ENCODE measurements around the gene HOMER1. TPM values are rescaled to one million over a fixed set of nuclear protein-coding genes. Genes with fewer than 3 reads are reported as not detected.

Gene HOMER1
- polyA plus RNA-seq, 5 donors: 5.8 to 14.0 (median 10.2) TPM

- DNase-seq: no peak
These were observed 22.1 kb downstream of the HOMER1 start for GRCh38 chr5:79491690-79492317.

GRCh38 chr5:79490323-79490936 is 23.5 kb downstream of the HOMER1 start:
- DNase-seq: no peak

DNA sequence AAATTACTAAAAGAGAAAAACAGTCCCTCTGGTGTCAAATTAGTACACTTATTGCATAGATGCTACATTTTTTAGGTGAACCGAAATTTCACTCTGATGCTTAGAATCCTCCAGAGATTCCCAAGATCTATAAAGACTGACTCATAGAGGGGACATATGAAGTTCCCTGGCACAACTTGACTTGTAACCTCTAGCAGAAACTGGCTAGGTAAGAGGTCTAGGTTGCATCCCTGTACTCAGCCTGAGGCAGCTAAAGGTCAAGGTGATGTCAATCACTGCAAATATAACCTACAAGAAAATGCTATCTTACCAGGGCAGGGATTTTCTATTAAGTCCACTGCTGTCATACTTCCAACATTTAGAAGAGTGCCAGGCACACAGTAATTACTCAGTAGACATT is 24.2 kb downstream of the HOMER1 start:
- no peak for DNase-seq

GRCh38 chr5:79488775-79489174 is 25.2 kb downstream of the HOMER1 start:
- no peak for DNase-seq

DNA sequence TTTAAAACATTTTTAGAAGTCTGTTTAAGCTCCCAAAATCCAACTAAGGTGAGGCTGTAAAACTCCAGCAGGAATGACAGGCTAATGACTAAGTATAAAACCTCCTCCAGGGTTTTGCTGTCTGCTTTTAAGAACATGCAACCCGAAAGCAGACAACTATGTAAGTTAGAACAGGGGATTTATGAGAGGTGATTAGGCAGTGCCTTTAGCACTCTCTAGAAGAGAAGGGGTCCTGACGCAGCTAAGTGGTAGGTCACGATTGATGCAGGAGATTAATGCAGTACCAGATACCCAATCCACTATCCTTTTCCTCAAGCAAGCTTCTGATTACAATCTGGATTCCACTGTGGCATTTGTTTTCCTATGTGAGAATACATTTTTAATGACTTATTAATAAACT is 25.9 kb downstream of the HOMER1 start:
- DNase-seq: no peak

DNA sequence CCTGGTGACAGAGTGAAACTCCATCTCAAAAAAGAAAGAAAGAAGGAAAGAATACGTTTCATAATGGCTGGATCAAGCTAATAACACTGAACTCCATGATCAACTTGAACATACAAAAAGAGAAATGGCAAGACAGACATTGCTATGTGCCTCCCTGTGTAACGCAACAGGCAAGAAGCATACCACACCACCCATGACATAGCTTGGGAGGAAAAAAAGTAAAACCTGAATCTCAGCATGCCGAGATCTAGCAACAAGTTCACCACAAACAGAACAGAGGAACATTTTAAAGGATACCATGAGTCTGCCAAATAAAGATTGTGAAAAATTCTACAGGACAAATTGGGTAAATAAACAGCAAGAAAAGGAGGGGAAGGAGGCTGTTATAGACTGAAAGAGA is 26.7 kb downstream of the HOMER1 start:
- DNase-seq: no peak

- no peak for DNase-seq
These were observed 27.8 kb downstream of the HOMER1 start for GRCh38 chr5:79486116-79486515.

DNA sequence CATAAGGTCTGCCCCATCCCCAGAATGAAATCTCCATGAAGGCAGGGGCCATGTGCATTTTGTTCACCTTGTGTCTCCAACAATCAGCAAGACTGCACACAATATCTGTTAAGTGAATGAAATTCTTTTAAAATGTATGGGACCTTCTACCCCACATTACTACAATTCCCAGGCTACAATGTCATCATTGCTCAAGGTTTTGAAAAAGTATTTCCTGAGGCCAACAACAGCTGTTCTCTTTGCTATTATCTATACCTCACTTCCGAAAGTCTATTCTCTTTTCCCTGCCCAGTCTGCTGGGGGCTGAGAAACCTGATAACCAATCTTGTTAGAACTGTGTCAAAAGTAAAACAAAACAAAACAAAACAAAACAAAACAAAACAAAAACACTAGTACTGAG is 29.2 kb downstream of the HOMER1 start:
- DNase-seq: no peak

DNA sequence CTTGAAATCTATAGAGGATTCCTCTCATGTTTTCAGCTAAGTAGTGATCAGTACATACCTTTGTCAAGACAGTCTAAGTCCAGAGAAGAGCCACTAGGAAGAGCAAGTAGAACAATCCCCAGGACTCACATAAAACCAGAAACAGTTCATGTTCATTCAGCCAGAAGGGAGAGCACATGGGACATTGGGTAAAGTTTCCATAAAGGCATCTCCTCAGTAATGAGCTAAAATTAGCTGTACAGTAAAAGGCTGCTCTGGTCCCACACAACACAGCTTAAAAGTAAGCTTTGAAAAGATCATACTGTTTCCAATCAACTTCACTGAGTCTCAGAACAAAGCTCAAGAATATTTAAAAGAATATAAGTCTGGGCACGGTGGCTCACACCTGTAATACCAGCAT is 32.4 kb downstream of the HOMER1 start:
- DNase-seq: no peak

- no peak for DNase-seq
These were observed 32.9 kb downstream of the HOMER1 start for GRCh38 chr5:79480991-79481390.

DNA sequence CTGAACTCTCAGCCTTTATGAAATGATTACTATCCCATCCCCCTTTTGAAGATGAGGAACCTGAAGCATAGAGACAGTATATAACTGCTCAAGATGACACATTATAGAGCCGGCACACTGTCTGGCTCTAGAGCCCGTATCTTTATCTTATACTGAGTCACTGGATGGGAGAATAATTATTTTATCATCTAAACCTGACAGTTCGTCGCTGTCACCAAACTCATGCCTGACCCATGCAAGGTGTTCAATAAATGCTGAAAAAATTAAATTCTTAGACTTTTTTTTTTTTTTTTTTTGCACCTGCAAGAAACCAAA is 38.8 kb downstream of the HOMER1 start:
- no peak for DNase-seq

- no peak for DNase-seq
These were observed 39.4 kb downstream of the HOMER1 start for GRCh38 chr5:79474367-79475151.

GRCh38 chr5:79471556-79471955 is 42.4 kb downstream of the HOMER1 start:
- no peak for DNase-seq

DNA sequence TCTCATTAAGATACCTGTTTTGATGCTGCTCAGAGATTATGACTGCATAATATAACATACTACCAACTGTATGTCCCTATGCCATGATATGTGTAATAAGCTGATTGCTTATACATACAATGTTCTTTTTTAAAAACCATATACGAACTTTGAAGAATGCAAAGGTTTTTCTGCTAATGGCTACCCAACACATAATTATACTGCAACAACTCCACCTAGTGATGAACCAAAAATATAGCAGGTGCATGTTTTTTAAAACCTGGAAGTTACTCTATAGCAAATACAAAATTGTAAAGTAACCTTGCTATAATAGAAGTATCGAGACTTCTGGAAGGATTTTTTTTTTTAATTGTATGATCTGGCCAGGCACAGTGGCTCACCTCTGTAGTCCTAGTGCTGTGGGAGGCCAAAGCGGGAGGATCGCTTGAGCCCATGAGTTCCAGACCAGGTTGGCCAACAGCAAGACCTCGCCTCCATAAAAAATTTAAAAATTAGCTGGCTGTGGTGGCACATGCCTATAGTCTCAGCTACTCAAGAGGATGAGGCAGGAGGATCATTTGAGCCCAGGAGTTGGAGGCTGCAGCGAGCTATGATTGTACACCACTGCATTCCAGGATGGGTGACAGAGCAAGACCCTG is 49.1 kb downstream of the HOMER1 start:
- peak in 1 of 2 donors; percentile 13 for DNase-seq

- DNase-seq: no peak
These were observed 49.7 kb downstream of the HOMER1 start for GRCh38 chr5:79464278-79464677.

- no peak for DNase-seq
These were observed 54.3 kb downstream of the HOMER1 start for GRCh38 chr5:79459626-79460025.

- DNase-seq: no peak
These were observed 56.9 kb downstream of the HOMER1 start for GRCh38 chr5:79456890-79457583.

GRCh38 chr5:79456400-79456799 is 57.5 kb downstream of the HOMER1 start:
- DNase-seq: no peak

DNA sequence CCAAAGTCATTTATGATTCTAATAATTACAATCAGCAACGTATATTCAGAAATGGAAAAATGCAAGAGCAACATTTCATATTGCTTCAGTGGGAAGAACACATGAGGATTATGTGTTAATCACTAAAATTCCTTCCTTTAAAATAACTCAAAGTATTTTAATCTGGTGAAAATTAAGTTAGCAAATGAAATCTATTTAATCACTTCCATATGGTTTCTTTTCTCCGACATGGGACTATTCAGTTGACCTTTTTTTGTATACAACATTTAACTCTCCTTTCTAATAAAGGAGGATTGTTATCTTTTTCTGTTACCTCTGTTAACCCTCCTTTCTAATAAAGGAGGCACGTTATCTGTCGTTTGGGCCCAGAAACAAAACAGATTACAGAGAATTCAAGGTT is 59.9 kb downstream of the HOMER1 start:
- no peak for DNase-seq

GRCh38 chr5:79448336-79448735 is 65.6 kb downstream of the HOMER1 start:
- DNase-seq: no peak

DNA sequence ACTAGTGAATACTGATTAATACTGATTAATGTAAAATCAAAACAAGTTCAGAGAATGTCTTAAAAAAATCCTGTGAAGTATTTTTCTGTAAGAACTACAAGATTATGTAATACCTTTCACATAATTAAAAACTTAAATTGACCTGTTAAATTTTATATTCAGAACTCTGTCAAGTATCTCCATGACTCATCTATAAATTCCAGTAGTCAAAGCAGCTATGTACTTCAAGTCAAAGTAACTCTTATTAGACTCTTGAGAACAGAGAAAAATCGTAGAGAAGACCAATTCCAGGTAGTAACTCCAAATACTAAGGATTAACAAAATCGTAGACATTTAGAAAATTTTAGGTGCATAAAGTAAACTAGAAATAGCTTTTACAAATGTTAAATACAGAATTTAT is 77.1 kb downstream of the HOMER1 start:
- no peak for DNase-seq

- DNase-seq: no peak
These were observed 77.7 kb downstream of the HOMER1 start for GRCh38 chr5:79436224-79436623.

All from right lung (tissue), 5 donors.